Posterior cingulate gyrus (tissue), 11 donors: ENCODE results near the gene TENT4B.

ENCODE experiments used
- DNase-seq, 10 donors: peaks; one replicate each; pipeline versions ENCODE4 v3.0.0 to v3.0.0-alpha.2; 2020 to 2021; ENCODE audit warnings: mixed read lengths in 3 of 10
- intact Hi-C: fragments of 100-400 bp; cut with DNase I; formaldehyde crosslinking; loops from one replicate; pipeline ENCODE4 v1.15.1; 2023

Gene TENT4B

GRCh38 chr16:50192386-50193050 is 39.4 kb downstream of the TENT4B start:
- intact Hi-C loops: no loop called here
- no peak for DNase-seq

- DNase-seq: no peak
- intact Hi-C loops: no loop called here
Measured at GRCh38 chr16:50193594-50193993, 40.5 kb downstream of the TENT4B start.

- DNase-seq: no peak
- intact Hi-C loops: no loop called here
Measured at GRCh38 chr16:50195276-50195675, 42.2 kb downstream of the TENT4B start.

GRCh38 chr16:50195756-50196155 is 42.6 kb downstream of the TENT4B start:
- intact Hi-C loops: no loop called here

GRCh38 chr16:50197582-50197981 is 44.5 kb downstream of the TENT4B start:
- intact Hi-C loops: no loop called here
- no peak for DNase-seq

More at GRCh38 chr16:50195756-50196155, 42.6 kb downstream of the TENT4B start:
- no peak for DNase-seq

- DNase-seq: no peak
- intact Hi-C loops: no loop called here
Measured at GRCh38 chr16:50198802-50199403, 45.8 kb downstream of the TENT4B start.

- intact Hi-C loops: no loop called here
Measured at GRCh38 chr16:50201787-50202186, 48.7 kb downstream of the TENT4B start.

GRCh38 chr16:50202926-50203624 is 50.0 kb downstream of the TENT4B start:
- no peak for DNase-seq
- intact Hi-C loops: no loop called here

More at GRCh38 chr16:50201787-50202186, 48.7 kb downstream of the TENT4B start:
- no peak for DNase-seq

- intact Hi-C loops: no loop called here
- no peak for DNase-seq
Measured at GRCh38 chr16:50203681-50204080, 50.6 kb downstream of the TENT4B start.

GRCh38 chr16:50204453-50205108 is 51.5 kb downstream of the TENT4B start:
- intact Hi-C loops: no loop called here
- no peak for DNase-seq

- no peak for DNase-seq
- intact Hi-C loops: no loop called here
Measured at GRCh38 chr16:50207652-50208051, 54.5 kb downstream of the TENT4B start.

- DNase-seq: no peak
- intact Hi-C loops: no loop called here
Measured at GRCh38 chr16:50208460-50208931, 55.4 kb downstream of the TENT4B start.

GRCh38 chr16:50209546-50210265 is 56.6 kb downstream of the TENT4B start:
- no peak for DNase-seq
- intact Hi-C loops: loop anchor here (2.0 to 10.0 kb wide), 6 partner anchors 55 to 598 kb away; partner anchors contain the start of genes BRD7 and CNEP1R1

- intact Hi-C loops: loop anchor here (2.0 to 10.0 kb wide), 6 partner anchors 56 to 597 kb away; partner anchors contain the start of genes BRD7 and CNEP1R1
- peak; percentile 35 to 96 (median 78) for DNase-seq
Measured at GRCh38 chr16:50210266-50211038, 57.3 kb downstream of the TENT4B start.

GRCh38 chr16:50213939-50214519 is 60.9 kb downstream of the TENT4B start:
- intact Hi-C loops: loop anchor here (5.0 to 10.0 kb wide), 3 partner anchors 151 to 593 kb away; partner anchors contain the start of gene BRD7
- DNase-seq: no peak

GRCh38 chr16:50215680-50216079 is 62.6 kb downstream of the TENT4B start:
- intact Hi-C loops: loop anchor here (10.0 kb wide), 1 partner anchor 149 kb away; the partner anchor contains the start of gene BRD7
- no peak for DNase-seq

GRCh38 chr16:50216231-50216630 is 63.1 kb downstream of the TENT4B start:
- DNase-seq: no peak
- intact Hi-C loops: loop anchor here (10.0 kb wide), 1 partner anchor 149 kb away; the partner anchor contains the start of gene BRD7

- intact Hi-C loops: loop anchor here (10.0 kb wide), 1 partner anchor 145 kb away; the partner anchor contains the start of gene BRD7
- DNase-seq: no peak
Measured at GRCh38 chr16:50219402-50219975, 66.4 kb downstream of the TENT4B start.
